ENCODE data around the gene MAD2L2.

DNA sequence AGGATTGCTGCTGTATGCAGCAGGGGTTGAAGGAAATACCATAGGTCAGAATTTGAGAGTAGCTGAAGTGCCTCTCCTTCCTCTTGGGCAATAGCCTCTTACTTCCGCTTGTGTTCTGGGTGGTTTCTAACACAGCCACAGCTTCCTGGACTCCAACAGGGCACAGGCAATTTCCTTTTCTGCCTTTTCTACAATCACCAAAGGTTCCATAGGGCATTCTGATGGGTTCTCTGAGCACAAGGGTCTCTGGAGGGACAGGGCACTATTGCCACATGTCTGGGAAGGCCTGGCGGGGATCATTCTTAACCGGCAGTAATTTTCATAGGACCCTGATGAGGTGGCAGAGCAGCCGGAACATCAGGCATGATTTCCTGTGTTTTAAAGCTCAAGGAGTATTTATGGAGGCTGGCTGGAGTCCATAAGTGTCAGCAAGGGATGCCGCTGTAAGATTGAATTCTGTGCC lies 49.5 kb upstream of the MAD2L2 start:
- peak; percentile 77 to 80 for TF ChIP-seq POLR2AphosphoS5 (IDR thresholded peaks at IDR 0.05)
- TF ChIP-seq, protein P1, sequence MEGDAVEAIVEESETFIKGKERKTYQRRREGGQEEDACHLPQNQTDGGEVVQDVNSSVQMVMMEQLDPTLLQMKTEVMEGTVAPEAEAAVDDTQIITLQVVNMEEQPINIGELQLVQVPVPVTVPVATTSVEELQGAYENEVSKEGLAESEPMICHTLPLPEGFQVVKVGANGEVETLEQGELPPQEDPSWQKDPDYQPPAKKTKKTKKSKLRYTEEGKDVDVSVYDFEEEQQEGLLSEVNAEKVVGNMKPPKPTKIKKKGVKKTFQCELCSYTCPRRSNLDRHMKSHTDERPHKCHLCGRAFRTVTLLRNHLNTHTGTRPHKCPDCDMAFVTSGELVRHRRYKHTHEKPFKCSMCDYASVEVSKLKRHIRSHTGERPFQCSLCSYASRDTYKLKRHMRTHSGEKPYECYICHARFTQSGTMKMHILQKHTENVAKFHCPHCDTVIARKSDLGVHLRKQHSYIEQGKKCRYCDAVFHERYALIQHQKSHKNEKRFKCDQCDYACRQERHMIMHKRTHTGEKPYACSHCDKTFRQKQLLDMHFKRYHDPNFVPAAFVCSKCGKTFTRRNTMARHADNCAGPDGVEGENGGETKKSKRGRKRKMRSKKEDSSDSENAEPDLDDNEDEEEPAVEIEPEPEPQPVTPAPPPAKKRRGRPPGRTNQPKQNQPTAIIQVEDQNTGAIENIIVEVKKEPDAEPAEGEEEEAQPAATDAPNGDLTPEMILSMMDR (IDR thresholded peaks at IDR 0.05) = peak in 1 of 6 experiments; percentile 9

Measured in upper lobe of left lung (tissue), 4 donors.